A673 (cell line): ENCODE results near the gene MBNL2. TPM values are rescaled to one million over a fixed set of nuclear protein-coding genes. Genes with fewer than 3 reads are reported as not detected.

Source experiments
- BruUV-seq: library from RNA; stranded (reverse); fragments of 400-500 nt; replicated peaks from 2 replicates; lab custom pipeline; 2021; lab: Mats Ljungman, UMichigan
- CTCF ChIA-PET: fragments of 300-600 bp; sonication (Branson Sonifier 250); formaldehyde crosslinking; loops from one replicate; lab custom pipeline; 2022; ENCODE audit warnings: antibody characterized with exemption; lab: Charles Lee
- POLR2A ChIA-PET: fragments of 300-600 bp; sonication (Branson Sonifier 250); formaldehyde crosslinking; loops from one replicate; lab custom pipeline; 2022; ENCODE audit warnings: antibody characterized with exemption; ENCODE audit not compliant: low non-redundant PET; lab: Charles Lee
- DNase-seq: peaks from one replicate; pipeline ENCODE4 v3.0.0-alpha.2; 2015; ENCODE audit warnings: low spot score
- H3K27ac ChIP-seq: fragments of 200-600 bp; sonication (generic); 2 replicates; pipeline ENCODE4 v1.5.1; 2016; ENCODE audit warnings: mixed run types, low read depth, mild to moderate bottlenecking, mixed read lengths, antibody characterized with exemption, low read length; ENCODE audit not compliant: poor library complexity, severe bottlenecking
- H3K27me3 ChIP-seq: fragments of 200-600 bp; sonication (generic); replicated peaks from 2 replicates; pipeline ENCODE4 v1.6.1; 2017; ENCODE audit warnings: mixed run types, low read depth, mild to moderate bottlenecking, mixed read lengths, antibody characterized with exemption, low read length; ENCODE audit not compliant: insufficient read depth, poor library complexity
- H3K36me3 ChIP-seq: fragments of 200-600 bp; sonication (generic); 2 replicates; pipeline ENCODE4 v1.6.1; 2016; ENCODE audit warnings: mixed run types, mild to moderate bottlenecking, mixed read lengths, antibody characterized with exemption, low read length; ENCODE audit not compliant: insufficient read depth, poor library complexity, severe bottlenecking
- H3K4me1 ChIP-seq: fragments of 200-600 bp; sonication (generic); 2 replicates; pipeline ENCODE4 v1.6.1; 2017; ENCODE audit warnings: mixed run types, mild to moderate bottlenecking, mixed read lengths, antibody characterized with exemption, low read length; ENCODE audit not compliant: insufficient read depth, poor library complexity, severe bottlenecking
- H3K4me3 ChIP-seq: fragments of 200-600 bp; sonication (generic); 2 replicates; pipeline ENCODE4 v1.5.1; 2016; ENCODE audit warnings: low read depth, mixed run types, mild to moderate bottlenecking, mixed read lengths, low read length; ENCODE audit not compliant: poor library complexity, severe bottlenecking
- H3K9me3 ChIP-seq: fragments of 200-600 bp; sonication (generic); 2 replicates; pipeline ENCODE4 v1.6.1; 2016; ENCODE audit warnings: mixed run types, low read depth, mild to moderate bottlenecking, mixed read lengths, antibody characterized with exemption, low read length; ENCODE audit not compliant: poor library complexity, severe bottlenecking
- EZH2 ChIP-seq: fragments of 200-600 bp; sonication (generic); IDR thresholded peaks from 2 replicates; pipeline ENCODE4 v1.6.1; 2017; ENCODE audit warnings: borderline replicate concordance, low read depth, mild to moderate bottlenecking, mixed read lengths, antibody characterized with exemption, low read length; ENCODE audit not compliant: poor library complexity, severe bottlenecking
- intact Hi-C: fragments of 100-400 bp; cut with micrococcal nuclease; formaldehyde crosslinking; loops from one replicate; pipeline ENCODE4 v1.10.0; 2022; ENCODE audit not compliant: unreplicated experiment
- total RNA-seq: library from RNA; stranded (reverse); gene quantifications from 2 replicates; pipeline ENCODE4 v1.2.3, GENCODE V29; 2021
- TF ChIP-seq, protein P1 (sequence below): fragments of 300-800, 200-600 bp; sonication (generic); conservative IDR thresholded peaks from 2 replicates; pipeline ENCODE4 v1.5.1; 2017; ENCODE audit warnings: low read depth, mild to moderate bottlenecking, antibody characterized with exemption, low read length, moderate library complexity, mixed read lengths

Gene MBNL2
- total RNA-seq, 1 experiment from 2014 or later, result 12.0 TPM

GRCh38 chr13:97414392-97414791 lies 192.3 kb downstream of the MBNL2 start:
- no peak overlapping the region for H3K27ac ChIP-seq
- H3K4me1 ChIP-seq, result no peaks in the 10 kb centered on the region
- ChIA-PET POLR2A (no interaction called here), CTCF (no interaction called here)
- no peak overlapping the region for H3K4me3 ChIP-seq
- H3K27me3 ChIP-seq, result peaks cover 5% of the 10 kb centered on the region
- no peak for TF ChIP-seq EZH2
- TF ChIP-seq, protein P1, sequence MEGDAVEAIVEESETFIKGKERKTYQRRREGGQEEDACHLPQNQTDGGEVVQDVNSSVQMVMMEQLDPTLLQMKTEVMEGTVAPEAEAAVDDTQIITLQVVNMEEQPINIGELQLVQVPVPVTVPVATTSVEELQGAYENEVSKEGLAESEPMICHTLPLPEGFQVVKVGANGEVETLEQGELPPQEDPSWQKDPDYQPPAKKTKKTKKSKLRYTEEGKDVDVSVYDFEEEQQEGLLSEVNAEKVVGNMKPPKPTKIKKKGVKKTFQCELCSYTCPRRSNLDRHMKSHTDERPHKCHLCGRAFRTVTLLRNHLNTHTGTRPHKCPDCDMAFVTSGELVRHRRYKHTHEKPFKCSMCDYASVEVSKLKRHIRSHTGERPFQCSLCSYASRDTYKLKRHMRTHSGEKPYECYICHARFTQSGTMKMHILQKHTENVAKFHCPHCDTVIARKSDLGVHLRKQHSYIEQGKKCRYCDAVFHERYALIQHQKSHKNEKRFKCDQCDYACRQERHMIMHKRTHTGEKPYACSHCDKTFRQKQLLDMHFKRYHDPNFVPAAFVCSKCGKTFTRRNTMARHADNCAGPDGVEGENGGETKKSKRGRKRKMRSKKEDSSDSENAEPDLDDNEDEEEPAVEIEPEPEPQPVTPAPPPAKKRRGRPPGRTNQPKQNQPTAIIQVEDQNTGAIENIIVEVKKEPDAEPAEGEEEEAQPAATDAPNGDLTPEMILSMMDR, result no peak
- no TSS peak for BruUV-seq
- DNase-seq, result no peak
- H3K9me3 ChIP-seq, result no peaks in the 10 kb centered on the region
- H3K36me3 ChIP-seq, result no peaks in the 10 kb centered on the region
- intact Hi-C loops, result no loop called here

DNA sequence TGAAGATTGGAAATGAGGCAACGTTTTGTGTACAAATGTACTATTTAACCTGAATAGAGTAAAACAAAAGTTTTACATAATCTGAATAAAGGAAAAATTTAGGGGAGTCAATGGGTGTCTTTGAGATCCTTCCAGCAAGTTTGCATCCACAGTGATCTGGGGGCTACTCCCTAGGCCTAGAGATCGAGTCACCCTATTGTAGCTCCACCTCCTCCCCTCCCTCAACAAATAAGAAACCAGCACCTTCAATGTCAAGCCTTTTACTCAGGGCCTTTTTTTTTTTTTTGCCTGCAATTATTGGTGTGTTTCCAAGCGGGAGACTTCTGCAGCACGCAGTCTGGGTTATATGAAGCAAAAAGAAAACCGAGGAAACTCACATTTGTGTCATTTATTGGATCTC lies 195.6 kb downstream of the MBNL2 start:
- Histone ChIP-seq H3K4me3 (no peak overlapping the region), H3K27ac (no peak overlapping the region), H3K9me3 (no peaks in the 10 kb centered on the region), H3K4me1 (no peaks in the 10 kb centered on the region), H3K36me3 (no peaks in the 10 kb centered on the region), H3K27me3 (no peaks in the 10 kb centered on the region)
- intact Hi-C loops, result no loop called here
- no peak for DNase-seq
- TF ChIP-seq, protein P1, result no peak
- TF ChIP-seq EZH2, result no peak
- no TSS peak for BruUV-seq
- POLR2A ChIA-PET, result no interaction called here
- CTCF ChIA-PET, result no interaction called here

GRCh38 chr13:97422118-97423054 lies 200.3 kb downstream of the MBNL2 start:
- no peak for DNase-seq
- intact Hi-C loops, result no loop called here
- TF ChIP-seq EZH2, result no peak
- TF ChIP-seq, protein P1, result no peak
- H3K27me3 ChIP-seq, result no peaks in the 10 kb centered on the region
- H3K9me3 ChIP-seq, result no peaks in the 10 kb centered on the region
- H3K4me1 ChIP-seq, result no peaks in the 10 kb centered on the region
- ChIA-PET CTCF (no interaction called here), POLR2A (interaction anchor here (0.7 kb wide), 1 partner anchor 787 kb away, joined by 3 read pairs; no protein-coding TSS in a partner anchor)
- no TSS peak for BruUV-seq
- no peak overlapping the region for H3K27ac ChIP-seq
- H3K36me3 ChIP-seq, result no peaks in the 10 kb centered on the region
- H3K4me3 ChIP-seq, result no peak overlapping the region
